Loucy (cell line): Measurements from ENCODE around the gene NAT16.

Source experiments
- CTCF ChIP-seq: fragments of 200-600 bp; sonication (generic); conservative IDR thresholded peaks from 2 replicates; pipeline ENCODE4 v1.5.1; 2014; ENCODE audit warnings: mild to moderate bottlenecking, antibody characterized with exemption, low read length
- EZH2phosphoT487 ChIP-seq: fragments of 200-600 bp; IDR thresholded peaks from 2 replicates; pipeline ENCODE4 v1.6.1; 2018; ENCODE audit warnings: antibody characterized with exemption, mild to moderate bottlenecking, moderate library complexity, borderline replicate concordance

- TF ChIP-seq CTCF = no peak
- TF ChIP-seq EZH2phosphoT487 = no peak
Measured at GRCh38 chr7:101186844-101187428, 6.8 kb upstream of the NAT16 start.
